Inflammatory macrophage treated with lipopolysaccharide for 1 hour (primary cell): Measurements from ENCODE around the gene HRH4.

ENCODE experiments used
- DNase-seq, 2 donors: peaks; one replicate each; pipeline ENCODE4 v3.0.0-alpha.2; 2020 to 2022

HRH4 gene

DNA sequence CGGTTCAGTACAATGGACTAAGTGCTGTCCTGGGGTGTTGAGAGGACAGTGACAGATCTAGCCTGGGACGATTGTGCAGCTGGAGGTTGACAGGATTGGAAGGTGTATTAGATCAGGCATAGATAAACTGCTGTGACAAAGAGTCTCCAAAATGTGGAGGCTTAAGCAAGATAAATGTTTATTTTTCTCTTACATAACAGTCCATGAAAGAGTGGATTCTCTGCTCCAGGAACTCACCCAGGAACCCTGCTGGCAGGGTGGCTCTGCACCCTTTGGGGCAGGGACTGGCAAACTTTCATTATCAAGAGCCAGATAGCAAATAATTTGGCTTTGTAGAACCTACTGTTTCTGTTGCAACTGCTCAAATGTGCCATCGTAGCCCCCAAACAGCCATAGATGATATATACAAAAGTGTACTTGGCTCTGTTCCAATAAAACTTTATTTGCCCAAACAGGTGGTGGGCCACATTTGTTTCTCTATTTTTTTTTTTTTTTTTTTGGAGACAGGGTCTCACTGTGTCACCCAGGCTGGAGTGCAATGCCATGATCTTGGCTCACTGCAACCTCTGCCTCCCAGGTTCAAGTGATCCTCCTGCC, 9.7 kb downstream of the HRH4 start:
- DNase-seq, result no peak

DNA sequence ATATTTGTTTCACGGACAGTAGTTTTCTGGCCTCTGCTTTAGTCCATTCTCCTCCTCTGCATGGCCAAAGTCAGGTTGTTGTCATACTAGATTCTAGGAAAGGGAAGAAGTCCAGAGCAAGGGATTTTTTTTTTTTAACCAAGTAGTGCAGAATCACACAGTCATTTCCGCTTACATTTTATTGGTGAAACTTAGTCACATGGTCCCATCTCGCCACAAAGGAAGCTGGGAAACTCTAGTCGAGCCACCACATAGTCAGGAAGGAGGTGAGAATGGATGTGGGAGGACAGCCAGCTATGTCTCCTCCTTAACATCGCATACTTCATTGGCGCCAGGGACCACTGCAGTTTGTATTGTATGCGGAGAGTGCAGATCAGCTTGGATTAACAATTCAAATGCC, 10.4 kb downstream of the HRH4 start:
- DNase-seq, result no peak

DNA sequence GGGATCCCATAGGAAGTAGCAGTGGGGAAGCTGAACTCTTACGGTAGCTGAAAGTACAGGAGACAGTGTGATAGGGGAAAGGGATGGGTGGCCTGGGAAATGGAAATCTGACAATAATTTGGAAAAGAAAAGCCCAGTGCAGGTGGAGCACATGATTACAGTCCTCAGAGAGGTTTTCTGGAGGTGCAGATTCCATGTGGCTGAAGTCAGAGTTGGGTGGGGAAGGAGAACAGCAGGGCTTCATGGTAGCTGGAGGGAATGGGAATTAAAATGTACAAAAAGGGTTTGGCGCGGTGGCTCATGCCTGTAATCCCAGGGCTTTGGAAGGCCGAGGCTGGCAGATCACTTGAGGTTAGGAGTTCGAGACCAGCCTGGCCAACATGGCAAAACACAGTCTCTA, 12.2 kb downstream of the HRH4 start:
- DNase-seq, result no peak

DNA sequence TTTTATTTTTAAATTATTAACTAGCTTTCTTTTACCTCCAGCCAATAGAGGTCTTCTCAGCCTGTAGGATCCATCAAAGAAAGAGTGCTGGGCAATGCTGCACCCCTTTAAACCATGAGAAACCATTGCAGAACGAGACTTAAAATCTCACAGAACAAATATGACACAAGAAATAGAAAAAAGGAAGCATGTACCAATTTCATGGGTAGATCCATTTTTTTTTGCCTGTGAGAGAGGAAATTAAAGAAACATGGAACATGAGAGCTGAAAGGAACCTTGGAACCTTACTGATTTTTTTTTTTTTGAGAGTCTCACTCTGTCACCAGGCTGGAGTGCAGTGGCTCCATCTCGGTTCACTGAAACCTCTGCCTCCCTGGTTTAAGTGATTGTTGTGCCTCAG, 14.0 kb downstream of the HRH4 start:
- peak in 1 of 2 donors; percentile 19 for DNase-seq

DNA sequence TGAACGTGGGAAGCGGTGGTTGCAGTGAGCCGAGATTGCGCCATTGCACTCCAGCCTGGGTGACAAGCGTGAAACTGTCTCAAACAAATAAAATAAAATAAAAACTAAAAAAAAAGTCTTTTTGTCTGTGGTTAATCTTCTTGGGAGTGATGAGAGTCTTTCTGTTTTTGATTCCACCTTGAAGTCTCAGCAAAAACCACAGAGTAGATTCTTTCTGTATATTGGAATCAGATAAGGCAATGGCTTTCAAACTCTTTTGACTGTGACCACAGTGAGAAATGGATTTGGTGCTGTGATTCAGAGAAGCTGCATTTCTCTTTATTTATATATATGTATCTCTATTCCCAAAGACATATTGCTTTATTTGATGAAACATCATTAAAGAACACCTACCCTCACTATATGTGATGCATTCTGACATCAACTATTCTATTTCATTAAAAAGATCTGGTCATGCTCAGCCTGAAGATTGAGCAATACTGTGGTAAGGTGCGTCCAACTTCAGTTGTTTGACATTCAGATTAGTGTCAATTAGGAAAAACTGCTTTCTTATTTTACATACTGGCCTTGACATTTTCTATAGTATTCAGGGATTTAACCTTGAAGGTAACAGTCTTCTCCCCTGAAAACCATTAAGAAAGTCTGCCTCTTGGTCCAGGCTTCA, 15.6 kb downstream of the HRH4 start:
- DNase-seq, result no peak

DNA sequence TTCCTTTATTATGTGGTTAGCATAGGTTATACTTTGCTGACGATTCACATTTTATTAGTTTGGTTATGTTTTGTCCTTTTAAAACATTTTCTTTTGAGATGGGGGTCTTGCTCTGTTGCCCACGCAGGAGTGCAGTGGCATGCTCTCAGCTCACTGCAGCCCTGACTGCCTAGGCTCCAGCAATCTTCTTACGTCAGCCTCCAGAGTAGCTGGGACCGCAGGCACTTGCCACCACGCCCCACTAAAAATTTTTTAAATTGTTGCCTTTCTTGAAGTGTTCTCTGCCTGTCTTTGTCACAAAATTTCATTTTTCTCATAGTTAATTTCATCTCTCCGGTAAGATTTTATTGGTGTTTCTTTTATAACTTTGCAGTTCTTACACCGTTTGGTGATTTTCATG, 18.9 kb downstream of the HRH4 start:
- no peak for DNase-seq

DNA sequence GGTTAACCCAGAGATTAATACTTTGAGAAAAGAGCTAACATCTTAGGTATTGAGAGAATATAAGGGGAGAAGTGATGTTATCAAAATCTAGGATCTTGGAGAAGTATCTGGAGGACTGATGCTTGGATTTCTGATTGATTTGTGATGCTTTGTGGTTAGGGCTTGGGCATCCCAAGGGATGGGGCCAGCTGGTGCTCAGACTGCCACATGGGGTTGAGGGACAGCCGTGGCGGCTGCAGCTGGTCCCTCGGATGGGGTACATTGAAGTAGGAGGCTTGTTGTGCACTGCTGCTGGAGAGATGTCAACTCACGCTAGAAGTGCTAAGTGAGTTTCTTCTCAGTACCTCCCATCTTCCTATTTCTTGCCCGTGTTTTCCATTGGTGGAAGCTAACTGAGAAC, 22.4 kb downstream of the HRH4 start:
- DNase-seq, result no peak

DNA sequence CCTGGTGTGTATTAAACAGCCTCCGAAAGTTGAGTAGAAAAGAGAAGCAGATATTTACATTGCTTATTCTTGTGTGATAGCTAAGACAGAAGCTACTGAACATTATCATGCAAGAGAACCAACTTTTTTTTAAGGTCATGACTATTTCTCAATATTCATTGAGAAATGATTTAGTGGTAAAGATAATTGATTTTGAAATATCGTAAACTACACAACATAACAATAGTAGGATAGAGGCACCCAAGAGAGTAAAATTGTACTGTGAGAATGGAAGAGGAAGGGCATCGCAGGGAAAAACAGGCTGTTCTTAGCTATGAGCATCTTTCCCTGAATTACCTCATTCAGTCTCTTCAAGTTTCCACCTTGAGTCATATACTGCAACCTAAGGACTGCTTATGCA, 25.2 kb downstream of the HRH4 start:
- peak; percentile 60 to 76 for DNase-seq

DNA sequence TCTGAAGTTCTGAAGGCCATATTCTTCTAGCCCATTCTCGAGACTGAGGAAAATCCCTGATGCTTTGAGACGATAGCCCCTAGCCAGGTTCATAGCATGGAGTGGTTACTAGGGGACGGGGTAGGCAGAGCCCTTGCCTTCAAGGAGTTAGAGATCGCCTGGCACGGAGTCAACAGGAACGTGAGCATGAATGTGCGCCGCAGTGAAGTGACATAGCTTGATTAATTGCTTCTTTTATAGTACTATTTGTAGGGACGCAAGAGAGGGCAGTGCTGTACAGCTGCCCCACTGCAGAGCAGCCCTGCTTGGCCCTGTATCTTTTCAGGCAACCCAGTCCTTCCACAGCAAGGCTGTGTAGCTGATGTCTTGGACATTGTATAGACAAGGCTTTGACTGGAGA, 26.2 kb downstream of the HRH4 start:
- DNase-seq, result no peak

DNA sequence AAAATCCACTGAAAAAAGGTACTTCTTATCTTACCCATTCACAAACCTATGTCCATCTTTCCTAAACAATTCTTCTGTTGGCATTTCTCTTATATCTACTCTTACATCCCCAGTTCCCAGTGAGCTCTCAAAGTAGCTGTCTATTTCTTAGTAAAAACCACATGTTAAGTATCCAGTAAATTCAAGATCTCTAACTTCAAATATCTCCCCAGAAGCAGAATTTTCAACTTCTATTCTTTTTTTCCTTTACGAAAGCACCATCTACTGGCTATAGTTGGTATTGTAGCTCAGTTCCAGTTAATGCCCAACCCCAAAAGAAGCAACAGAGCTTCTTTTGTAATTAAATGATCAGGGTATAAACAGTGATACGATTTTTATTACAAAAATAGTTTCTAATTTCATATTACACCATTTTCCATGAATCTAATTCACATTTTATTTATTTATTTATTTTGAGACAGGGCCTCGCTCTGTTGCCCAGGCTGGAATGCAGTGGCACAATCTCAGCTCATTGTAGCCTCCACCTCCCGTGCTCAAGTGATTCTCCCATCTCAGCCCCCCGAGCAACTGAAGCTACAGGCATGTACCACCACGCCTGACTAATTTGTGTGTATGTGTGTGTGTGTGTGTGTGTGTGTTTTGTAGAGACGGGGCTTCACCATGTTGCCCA, 28.5 kb downstream of the HRH4 start:
- DNase-seq, result peak; percentile 30 to 91

DNA sequence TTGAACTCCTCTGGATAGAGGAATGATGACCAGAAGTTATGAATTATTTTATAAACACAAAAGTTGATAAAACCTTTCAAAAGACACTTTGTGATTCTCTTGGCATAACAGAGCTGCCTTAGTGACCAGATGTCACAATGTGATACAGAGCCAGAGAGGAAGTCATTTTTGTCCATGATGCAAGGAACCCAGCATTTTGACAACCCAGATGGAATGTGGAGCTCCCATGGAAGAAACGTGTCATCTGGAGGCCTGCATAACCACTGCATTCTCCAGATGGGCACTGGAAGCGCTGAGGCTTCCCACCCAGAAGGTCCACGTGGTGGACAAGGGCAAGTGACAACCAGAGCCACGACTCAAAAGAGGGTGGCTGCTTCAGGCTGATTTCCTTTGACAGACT, 30.1 kb downstream of the HRH4 start:
- no peak for DNase-seq

DNA sequence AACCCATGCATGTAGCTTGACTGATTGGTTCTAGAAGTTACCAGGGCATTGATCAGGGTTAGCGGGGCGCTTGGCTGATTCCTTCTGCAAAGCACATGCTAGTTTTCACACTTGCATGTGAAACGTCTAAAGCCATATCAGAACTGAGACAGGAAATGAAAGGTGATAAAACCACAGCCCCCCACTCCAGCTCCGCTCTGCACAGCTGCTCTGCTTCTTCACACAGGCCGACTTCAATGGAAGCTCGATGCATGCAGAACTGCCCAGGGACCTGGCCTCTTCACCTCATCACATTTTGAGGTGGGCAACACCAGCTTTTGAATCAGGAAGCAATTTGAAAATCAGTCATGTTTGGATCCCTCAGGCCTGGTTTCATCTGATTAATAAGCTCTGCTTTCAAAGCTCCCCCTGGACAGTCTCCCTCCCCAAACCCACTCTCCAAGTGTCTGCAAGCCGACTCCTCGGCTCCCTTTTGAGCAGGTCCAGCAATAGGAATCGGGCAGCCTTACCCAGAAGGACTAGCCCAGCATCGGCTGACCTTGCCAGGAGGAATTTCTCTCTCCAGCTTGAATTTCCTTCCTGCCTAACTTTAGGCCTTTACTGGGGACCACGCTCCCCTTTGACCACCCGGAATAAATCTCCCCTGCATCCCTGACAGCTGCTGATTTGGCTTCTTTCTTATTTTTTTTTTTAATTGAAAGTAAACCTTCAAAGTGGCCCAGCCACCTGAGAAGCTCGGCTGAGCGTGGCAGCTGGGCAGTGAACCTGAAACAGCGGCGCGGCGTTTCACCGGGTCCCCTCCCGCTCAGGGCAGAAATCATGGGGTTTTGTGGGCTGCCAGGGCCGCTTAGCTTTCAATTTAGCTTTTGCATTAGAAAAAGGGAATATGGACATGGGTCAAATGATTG, 31.7 kb downstream of the HRH4 start:
- DNase-seq, result no peak

DNA sequence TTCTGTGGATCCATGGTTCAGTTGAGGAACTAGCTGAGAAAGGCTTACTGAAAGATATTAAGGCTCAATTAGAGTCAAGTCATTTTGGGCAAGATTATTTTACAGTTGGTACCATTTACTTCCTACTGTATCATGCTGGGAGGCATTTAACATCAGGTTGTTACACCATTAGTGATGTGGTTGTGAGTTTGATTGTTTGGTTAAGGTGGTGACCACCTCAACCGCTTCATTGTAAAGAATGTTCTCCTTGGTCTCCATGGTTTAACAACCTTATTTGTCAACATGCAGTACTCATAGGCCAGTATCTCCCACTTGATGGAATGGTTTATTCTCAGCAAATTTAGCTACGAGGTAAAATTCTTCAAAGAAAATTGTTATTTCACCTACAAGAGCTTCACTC, 34.1 kb downstream of the HRH4 start:
- no peak for DNase-seq

DNA sequence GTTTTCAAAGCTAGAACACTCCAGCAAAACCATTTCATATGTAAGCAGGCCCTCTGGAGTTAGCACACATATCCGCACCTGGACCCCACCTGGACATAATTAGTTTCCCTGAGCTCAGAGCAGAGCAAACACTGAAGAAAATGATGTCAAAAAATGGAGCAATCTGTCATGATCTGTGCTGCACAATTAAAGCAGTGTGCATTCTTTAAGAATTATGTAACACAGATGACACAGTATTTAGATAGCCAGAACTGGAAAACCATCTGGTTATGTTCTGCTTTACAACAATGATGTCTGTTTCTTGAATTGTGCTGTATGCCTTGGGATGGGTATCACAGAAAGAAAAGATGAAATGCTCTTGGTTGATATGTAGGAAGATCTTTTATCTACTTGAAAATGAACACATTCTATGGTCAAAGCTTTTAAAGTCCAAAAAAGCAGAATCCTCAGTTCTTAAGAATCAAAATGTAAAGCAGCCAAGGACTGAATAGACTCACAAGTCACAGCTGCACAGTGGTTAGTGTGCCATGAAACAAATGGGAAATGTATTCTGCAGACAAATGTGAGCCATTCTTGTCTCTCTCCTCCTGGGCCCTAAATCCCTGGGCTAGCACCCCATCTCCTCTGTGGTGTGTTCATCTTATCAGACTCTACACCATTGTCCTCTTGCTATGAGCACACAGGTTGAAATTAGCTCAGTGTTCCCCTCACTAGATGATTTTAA, 36.8 kb downstream of the HRH4 start:
- DNase-seq, result no peak

DNA sequence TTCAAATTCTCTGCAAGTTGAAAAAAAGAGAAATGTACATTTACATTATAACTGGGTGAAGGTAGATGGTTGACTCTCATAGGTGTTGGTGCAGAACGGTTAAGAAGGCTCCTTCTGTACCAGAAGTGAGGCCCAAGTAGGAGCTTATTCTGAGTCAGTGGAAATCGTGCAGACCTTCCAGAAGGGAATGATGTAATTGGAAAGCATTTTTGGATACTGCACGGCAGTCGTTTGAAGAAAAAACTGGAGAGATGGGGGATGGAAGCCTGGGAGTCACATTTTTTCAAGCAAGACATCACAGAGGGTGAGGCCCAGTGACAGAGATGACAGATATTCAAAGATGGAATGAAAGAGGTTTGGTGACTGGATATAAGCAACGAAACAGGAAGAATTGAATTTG, 39.4 kb downstream of the HRH4 start:
- no peak for DNase-seq

DNA sequence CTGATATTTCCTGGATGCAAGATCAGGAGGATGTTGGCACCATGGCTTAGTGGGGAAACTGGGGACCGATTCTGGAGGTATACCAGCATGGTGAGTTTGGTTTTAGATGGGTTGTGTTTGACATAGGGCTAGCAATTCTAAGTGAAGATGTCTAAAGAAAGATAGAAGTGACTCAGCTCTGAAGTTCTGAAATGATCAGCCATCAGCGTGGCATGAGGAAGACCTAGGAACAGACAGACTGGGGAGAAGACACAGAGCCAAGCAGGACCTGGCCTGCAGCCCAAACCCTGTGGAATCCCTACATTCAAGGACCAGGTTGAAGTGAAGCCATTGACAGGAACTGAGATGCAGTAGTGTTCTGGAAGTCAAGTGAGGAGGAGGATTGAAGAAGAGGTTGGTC, 39.8 kb downstream of the HRH4 start:
- no peak for DNase-seq

DNA sequence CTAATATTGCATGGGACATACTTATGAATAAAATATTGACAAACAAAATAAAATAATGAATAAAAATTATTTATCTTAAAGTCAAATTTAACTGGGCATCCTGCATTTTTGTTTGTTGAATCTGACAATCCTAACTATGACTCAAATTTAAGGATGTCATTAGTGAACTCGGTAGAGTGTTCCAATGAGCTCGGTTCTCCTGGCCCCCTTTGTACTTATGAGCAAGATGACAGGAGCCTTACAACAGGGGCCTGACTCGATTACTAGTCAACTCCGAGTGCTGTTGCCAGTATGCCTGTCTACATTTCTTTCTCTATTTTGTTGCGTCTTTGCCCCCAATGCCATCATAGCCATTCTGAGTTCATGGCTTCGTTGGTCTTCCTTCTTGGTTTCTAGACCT, 40.3 kb downstream of the HRH4 start:
- DNase-seq, result no peak

DNA sequence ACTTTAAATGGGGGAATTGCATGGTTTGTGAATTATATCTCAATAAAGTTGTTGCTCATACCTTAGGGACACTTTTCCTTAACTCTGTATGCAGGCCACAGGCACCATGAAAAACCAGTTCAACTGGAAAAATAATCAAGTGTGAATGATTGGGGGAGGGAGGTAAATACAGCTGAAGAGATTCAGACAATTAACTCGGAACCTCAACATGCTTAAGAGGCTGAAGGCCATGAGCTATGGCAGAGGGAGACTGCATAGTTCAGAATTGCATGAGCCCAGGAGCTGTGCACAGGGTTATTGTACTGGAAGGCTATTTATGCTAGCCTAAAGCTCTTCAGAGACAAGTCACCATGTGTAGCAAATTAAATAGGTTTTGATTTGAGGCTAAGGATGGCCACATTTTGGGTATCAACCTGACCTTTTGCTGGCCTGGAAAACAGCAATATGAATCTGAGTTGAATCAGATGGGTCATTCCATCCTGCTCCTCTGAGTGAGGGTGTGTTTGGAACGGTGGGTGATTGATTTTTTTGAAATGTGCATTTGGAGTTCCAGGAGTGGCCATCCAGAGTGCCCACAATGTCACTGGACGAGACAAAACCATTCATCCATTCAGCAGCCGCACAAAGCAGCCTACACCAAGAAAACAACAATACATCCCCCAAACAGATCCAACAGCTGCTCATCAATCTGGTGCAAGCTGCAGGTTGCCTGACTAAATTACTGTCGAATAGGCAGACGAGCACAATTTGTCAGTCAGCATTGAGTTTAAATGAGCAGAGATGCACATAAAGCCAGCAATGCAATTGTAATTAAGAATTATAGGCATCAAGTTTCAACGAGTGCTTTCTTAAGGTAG, 42.5 kb downstream of the HRH4 start:
- no peak for DNase-seq

DNA sequence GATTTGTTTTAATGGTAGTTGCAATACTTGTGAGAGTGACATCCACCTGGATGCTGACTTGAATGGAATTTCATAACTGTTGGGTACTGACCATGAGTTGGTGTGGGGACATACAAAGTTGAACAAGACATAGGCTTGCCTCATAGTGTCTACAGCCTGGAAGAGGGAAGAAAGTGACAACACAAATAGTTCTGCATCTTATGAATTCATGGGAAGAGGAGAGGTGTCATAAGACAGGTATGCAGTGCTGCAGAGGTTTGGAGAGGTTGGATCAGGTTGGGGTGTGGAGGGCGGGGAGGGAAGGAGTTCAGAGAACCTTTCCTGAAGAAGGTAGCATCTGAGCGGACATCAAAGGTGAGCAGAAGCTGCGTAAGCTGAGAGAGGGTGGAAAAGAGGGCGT, 44.0 kb downstream of the HRH4 start:
- DNase-seq, result no peak

DNA sequence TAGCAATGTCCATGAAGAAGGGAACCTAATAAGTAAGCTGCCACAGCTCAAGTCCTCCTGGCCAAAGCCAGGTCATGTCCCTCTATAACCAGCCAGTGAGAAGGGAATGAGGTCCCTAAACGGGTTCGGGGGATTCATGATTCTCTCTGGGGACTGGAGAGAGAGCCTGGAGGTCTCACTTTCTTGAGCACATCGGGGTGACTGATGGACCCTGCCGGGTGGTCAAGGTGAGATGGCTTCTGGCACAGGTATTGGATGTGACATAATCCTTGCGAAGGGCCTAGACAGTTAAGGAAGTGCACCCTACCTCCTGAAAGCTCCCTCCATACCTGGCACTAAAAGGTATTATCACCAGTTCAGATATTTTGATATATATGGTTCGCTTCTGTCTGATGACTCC, 45.7 kb downstream of the HRH4 start:
- DNase-seq, result no peak

DNA sequence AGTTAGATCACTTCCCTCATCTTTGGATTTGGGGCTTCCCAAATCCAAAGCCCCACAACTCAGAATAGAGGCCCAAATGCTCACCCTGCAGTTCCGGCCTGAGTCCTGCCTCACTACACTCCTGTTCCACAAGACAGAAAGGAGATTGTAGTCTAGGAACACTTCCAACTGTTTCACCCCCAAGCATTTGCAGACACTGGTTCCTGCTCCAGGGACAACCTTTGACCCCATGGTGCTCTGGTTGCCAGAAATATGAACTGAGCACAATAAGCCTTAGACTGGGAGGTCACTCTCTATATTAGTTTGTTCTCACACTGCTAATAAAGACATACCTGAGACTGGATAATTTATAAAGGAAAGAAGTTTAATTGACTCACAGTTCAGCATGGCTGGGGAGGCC, 49.0 kb downstream of the HRH4 start:
- DNase-seq, result no peak

DNA sequence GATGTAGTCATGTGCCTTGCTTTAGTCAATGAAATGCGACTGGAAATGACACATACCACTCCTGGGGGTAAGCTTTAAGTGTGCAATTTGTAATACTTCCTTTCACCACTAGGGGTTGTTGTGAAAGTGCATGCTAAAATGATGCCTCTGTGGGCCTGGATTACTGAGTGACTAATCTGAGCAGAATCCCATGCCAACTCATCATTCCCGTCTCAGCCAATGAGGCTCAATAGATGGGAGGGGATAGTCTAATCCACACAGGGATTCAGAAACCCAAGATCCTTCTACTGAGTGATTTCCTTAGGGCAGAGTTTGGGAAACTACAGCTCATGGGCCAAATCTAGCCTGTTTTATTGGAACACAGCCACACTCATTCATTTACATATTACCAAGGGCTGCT, 54.0 kb downstream of the HRH4 start:
- DNase-seq, result peak; percentile 16 to 70
